ENCODE data around the gene OR52H1.

OR52H1 gene

DNA sequence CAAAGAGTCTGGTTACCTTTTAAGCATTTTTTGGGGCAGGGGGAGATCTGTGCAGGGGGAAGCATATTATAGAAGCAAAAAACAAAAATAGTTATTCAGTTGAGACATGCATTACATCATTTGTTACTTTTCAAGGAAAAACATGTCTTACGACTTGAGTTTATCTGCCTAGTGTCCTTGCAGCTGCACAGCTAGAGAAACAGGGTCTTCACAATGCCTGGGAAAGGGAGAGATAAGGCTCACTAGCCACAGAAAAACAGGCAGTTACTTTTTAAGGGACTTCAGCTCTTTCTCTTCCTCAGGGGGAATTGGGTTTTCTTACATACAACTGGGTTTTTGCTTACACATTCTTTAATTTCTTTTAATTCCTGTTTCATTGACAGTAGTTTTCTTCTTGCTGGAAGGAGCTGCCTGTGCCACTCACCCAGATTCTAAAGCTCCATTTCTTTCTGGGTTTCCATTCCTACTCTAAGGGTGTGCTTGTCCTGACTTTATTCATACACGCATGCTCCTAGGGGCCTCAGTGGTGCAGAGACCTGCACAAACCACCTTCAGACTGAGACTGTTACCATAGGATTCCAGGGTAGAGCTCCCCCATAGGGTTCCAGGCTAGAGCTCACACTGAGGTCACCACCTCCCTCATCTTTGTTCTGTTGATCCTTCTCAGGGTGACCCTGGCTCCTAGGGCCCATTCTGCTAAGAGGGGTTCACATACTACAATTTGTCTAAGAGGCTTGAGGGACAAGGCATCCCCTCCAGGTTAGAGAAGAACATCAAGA, 17.1 kb downstream of the OR52H1 start:
- DNase-seq, result no peak

DNA sequence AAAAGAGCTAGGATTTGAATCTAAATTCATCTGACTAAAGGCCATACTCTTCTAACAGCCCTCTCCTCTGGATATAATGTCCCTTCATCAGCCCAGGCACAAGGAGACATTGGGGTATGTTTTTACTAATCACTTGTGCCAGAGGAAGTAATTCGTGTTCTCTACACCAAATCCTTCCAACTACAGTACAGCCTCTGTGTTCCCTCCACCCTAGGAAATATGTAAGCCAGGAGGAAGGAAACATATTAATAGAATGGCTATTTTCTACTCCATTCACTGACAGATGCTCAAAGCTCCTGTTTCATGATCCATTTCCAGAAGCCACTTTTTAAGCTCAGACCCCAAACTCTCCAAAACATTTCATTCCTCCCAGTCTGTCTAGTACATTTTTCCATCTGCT, 19.8 kb downstream of the OR52H1 start:
- DNase-seq, result no peak

DNA sequence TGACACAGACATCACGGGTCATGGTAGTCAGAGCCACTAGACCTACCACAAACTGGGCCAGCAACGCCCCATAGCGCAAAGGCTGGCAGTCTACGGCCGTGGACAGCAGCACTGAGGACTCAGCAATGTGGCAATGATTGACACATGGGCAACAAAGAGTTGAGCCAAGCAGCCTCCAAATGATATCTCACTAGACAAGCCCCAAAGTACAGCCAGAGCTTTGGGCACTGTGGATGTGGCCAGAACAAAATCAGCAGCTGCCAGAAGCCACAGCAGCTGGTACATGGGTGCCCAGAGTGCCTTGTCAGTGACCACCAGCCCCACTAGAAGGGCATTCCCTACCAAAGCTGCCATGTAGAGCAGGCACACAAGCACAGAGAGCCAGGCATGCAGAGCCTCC, 20.6 kb downstream of the OR52H1 start:
- no peak for DNase-seq

DNA sequence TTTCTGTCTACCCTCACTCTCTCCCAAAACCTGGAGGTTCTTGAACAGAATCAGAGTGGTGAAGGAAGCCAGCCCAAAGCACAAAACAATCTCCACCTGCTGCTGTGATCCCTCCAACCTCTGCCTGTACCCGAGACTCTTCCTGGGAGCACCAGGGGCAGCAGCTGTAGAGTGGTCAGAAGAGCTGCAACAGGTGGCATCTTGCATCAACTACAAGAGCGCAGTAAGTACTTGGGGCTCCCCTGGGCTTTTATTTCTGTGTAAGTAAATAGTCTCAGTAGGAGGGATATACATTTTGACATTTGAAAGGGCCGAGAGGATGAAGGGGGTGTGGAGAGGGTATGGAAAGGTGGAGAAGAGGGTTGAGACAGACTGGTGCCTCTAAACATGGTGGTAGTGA, 23.6 kb downstream of the OR52H1 start:
- no peak for DNase-seq

DNA sequence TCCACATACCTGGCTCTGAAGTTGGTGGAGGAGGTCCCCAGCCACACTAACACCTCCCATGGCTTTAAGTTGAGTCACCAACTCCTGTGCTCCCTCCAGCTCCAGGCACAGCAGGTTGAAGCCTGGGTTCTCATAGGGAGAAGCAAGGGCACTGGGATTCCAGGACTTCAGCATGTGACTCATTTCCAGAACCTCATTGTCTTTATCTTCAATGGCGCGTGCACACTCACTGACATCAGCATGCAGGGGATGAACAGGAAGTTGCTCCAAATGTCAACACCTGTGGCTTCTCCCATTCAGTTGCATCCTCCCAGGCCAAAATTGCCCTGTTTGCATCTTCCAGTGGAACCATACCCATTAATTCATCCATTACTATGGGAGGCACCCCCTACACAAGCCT, 26.0 kb downstream of the OR52H1 start:
- no peak for DNase-seq

DNA sequence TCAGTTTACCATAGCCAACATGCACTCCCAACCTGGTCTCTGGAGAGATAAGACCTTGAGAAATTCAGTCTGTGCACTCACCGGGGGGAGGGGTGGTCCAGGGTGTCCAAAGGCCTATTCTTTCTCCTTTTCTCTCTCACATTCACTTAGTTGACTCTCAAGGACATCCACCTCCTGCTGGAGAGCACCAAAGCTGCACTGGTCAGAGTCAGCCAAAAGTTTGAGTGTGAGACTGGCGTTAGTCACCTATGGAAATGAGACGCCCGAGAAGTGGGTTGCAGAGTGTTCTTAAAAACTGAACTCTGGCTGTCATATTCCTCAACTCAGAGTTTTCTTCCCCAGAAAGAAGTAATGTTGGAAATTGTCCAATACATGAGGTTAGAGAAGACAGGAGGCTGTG, 26.8 kb downstream of the OR52H1 start:
- no peak for DNase-seq

DNA sequence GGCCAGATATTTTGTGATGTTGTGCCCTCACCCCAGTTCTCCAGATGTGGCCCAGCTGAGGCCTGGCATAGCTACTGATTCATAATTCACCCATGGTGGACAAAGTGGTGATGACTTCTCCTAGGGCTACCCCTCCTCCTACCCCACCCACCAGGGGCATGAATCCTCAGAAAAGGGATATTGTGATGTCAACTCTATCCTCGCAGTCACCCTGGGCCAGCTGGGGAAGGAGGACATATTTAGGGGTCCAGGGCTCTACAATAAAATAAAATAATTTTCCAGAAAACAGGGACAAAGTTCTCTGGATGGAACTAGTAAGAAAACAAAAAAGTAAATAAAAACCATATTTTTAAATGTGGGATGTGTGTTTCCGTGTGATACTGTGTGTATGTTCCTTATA, 31.7 kb downstream of the OR52H1 start, which contains the start of gene UBQLNL:
Gene UBQLNL (minus strand): TSS at position 101 of the 400 bp plus-strand sequence. CDS start 258 bp downstream, outside the sequence.
- no peak for DNase-seq

DNA sequence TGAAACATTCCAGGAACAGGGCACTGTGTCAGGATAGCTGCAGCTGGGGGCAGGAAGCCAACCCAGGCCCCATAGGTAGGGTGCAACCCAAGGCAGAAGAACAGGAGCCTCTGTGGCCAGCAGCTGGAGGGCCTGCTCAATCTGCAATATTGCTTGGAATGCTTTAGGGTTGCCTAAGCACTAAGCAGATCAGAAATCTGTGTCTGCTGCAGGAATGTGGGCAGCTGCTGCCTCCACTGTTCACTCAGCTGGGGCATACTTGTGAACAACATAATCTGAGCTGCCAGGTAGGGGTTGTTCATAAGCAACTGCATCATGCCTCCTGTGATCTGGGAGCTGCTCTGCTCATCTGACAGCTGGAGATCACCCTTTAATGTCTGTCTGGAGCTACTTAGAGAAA, 33.5 kb downstream of the OR52H1 start:
- no peak for DNase-seq

DNA sequence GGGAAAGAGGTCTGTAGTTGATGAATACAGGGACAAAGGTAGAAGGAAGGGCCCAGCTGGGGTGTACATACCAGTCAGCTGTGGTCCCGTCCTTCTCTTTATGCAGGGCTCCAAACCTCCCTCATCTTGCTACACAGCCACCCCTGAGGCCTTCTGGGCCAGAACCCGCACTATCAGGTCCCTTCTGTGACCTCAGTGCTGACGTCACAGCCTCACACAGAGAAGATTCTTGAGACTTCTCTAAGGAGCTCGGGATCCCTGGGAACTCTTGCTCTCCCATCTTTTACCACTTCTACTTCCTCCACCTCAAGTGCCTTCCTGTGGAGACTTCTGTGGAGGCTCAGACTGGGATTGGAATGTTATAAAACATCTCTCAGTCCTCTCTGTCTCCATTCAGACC, 38.5 kb downstream of the OR52H1 start, which contains the start of gene UBQLN3:
Gene UBQLN3 (minus strand): TSS at position 155 of the 400 bp plus-strand sequence. CDS start 399 bp downstream, outside the sequence.
- DNase-seq, result no peak

DNA sequence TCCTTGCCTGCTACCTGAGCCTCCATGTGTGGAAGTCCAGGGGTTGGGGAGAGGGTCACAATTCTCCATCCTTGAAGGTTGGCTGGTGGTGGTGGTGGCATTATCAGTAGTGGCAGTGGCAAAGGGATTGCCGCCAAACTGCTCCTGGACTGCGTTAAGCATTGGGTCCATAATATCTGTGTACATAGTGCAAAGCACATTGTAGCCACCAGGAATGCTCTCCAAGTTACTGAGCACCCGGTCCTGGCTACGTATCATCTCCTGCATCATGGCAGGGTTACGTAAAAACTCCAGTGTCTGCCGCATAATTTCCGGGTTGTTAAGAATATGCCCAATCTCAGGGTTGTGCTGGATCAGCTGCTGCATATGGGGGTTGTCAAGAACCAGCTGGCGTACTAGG, 39.7 kb downstream of the OR52H1 start:
- no peak for DNase-seq

DNA sequence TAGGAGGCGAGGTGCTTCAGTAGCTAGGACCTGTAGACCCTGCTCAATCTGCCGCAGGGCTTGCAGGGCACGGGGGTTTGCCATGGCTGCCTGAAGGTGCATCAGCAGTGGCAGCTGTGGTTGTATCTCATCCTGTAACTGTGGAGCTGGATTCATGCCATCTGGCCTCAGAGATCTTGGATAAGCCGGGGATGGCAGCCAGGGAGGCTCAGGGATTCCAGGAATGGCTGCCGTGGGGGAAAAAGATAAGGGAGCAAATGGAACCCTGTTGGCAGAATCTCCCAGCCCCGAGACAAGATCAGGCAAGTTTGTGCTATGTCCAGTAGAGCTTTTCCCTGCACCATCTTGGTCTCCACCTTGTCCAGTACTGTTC, 40.4 kb downstream of the OR52H1 start:
- no peak for DNase-seq

DNA sequence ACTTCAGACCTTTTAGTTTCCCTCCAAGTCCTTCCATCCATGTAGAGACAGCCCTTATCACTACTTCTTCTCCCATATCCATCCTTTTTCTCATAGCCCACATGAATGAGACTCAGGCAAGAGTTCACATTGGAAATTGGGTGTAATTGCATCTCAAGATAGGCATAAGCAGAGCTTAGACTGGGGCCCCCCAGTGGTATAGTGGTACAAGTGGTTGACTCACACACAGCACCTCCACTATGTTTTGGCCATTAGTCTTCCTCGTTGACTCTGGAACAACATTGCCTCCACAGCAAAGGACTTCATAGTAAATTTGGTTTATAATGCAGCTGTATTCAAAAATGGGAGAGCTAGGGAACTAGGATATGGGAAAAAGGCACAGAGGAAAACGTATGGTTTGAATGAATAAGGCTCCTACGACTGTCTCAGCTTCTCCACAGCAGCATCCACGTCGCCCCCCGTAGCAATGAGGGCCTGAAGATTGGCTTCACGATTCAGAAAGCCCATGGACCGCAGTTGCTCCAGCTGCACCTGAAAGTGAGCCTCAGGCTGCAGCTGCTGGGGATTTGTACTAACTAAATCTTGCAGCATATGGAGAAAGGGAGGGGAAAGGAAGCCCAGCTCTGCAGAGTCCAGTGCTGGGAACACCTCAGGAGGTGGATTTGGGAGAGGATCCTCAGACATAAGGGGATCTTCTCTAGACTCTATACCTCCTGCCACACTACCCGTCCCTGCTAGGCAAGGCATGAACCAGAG, 41.0 kb downstream of the OR52H1 start:
- no peak for DNase-seq

DNA sequence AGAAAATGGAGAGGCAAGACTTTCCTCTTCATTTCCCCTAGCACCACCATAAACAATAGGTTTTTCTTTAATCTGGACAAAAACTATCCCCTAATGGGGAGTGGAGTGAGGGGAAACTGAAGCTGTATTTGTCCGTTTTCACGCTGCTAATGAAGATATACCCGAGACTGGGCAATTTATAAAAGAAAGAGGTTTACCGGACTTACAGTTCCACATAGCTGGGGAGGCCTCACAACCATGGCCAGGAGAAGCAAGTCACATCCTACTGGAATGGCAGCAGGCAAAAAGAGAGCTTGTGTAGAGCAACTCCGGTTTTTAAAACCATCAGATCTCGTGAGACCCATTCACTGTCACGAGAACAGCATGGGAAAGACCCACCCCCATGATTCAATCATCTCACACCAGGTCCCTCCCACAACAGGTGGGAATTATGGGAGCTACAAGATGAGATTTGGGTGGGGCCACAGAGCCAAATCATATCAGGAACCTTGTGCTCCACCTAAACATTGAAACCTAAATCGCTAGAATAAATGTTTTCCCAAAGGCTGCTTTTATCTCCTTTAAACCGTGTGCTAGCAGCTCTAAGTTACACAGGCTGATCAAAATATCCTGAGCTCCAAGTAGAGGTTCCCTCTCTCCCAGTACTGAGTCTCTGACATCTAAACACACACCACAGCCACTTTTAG, 42.8 kb downstream of the OR52H1 start:
- no peak for DNase-seq

DNA sequence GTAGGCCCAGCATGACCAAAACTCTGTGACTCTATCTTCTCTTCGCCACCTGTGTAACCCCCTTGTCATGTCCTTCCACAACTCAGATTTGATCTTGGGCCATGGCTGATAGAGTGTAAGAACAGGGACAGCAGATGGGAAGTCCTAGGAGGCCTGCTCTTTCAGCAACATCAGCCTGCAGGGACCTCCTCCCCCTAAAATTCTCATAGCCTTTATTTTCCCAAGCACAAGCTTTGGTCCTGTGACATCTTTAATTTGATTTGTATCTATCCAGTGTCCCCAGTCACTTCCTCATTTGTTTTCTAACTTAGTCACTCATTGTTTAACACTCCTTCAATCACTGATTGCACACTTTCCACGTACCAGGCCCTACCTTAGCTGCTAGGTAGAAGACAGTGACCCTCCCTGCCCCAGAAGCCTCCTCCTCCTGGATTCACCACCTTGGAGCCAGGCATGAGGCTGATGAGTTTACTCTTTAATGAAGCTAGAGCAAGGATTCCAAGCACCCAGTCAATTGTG, 43.9 kb downstream of the OR52H1 start:
- DNase-seq, result no peak

DNA sequence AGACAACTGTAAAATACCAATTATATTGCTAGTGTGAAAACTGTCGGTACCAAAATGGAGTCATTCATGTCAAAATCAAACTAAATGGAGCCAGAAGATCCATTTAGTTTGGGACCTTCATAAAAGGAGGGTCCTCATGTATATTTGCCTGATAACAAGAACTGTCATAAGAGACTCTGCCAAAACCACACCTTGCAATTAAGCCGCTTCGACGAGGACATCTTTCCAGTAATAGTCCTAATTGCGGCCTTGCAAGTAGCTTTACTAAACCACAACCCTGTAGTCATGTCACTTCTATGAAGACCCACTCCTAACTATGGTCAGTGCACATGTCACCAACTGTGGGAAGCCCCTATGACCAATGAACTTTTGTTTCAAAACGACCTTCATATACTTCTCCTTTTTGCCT, 47.9 kb downstream of the OR52H1 start:
- no peak for DNase-seq

DNA sequence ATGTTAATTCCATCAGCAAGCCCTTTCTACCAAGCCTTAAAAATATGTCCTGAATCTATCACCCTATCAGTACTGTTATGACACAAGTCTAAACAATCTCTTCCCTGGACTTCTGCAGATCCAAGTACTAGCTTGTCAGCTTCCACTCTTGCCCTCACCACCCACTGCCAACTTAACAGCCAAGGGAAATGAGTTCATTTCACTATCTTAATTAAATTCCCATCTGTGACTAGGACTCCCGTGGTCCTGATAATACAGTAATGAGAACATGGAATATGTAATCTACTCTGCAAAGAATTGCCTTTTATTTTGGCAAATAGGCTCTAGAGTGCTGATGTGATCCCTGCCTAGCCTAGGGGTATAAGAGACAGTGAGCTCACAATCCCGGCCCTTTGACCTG, 48.7 kb downstream of the OR52H1 start:
- DNase-seq, result no peak
